Fibroblast of villous mesenchyme (primary cell): Measurements from ENCODE around the gene GRB10. TPM values are rescaled to one million over a fixed set of nuclear protein-coding genes. Genes with fewer than 3 reads are reported as not detected.

ENCODE experiments used
- DNase-seq: peaks from one replicate; pipeline ENCODE4 v3.0.0-alpha.2; 2010; ENCODE audit warnings: low read depth
- H3K4me3 ChIP-seq: 2 replicates; pipeline ENCODE4 v1.5.1; 2011; ENCODE audit warnings: low read depth, mild to moderate bottlenecking, low read length
- CTCF ChIP-seq: IDR thresholded peaks from 2 replicates; pipeline ENCODE4 v1.5.1; 2012; ENCODE audit warnings: low read depth, mild to moderate bottlenecking, low read length; ENCODE audit not compliant: insufficient read depth
- total RNA-seq: library from RNA; depleted of rRNA; stranded (reverse); fragments of >200 nt; gene quantifications from 2 replicates; pipeline ENCODE4 v1.2.3, GENCODE V29; 2012

GRB10 gene
- total RNA-seq, 1 donor = 23.3 TPM

- no peak for TF ChIP-seq CTCF
- no peak for DNase-seq
Measured at GRCh38 chr7:50651271-50651989, 131.3 kb downstream of the GRB10 start.

GRCh38 chr7:50650057-50650664, 132.5 kb downstream of the GRB10 start:
- no peak overlapping the region for H3K4me3 ChIP-seq
- no peak for TF ChIP-seq CTCF
- no peak for DNase-seq

More at GRCh38 chr7:50651271-50651989, 131.3 kb downstream of the GRB10 start:
- H3K4me3 ChIP-seq = no peak overlapping the region

GRCh38 chr7:50649259-50649885, 133.3 kb downstream of the GRB10 start:
- DNase-seq = no peak
- no peak for TF ChIP-seq CTCF
- H3K4me3 ChIP-seq = no peak overlapping the region

GRCh38 chr7:50648570-50649169, 134.0 kb downstream of the GRB10 start:
- no peak overlapping the region for H3K4me3 ChIP-seq
- DNase-seq = no peak
- no peak for TF ChIP-seq CTCF

- no peak overlapping the region for H3K4me3 ChIP-seq
- no peak for DNase-seq
- TF ChIP-seq CTCF = no peak
Measured at GRCh38 chr7:50648076-50648475, 134.6 kb downstream of the GRB10 start.

- TF ChIP-seq CTCF = no peak
- DNase-seq = no peak
- no peak overlapping the region for H3K4me3 ChIP-seq
Measured at GRCh38 chr7:50647286-50647980, 135.3 kb downstream of the GRB10 start.
